Suprapubic skin (tissue), 4 donors: ENCODE measurements around the gene TMPRSS4.

Source experiments
- EP300 ChIP-seq: sonication (generic); formaldehyde crosslinking; IDR thresholded peaks from one replicate; pipeline ENCODE4 v1.6.1; 2017; ENCODE audit warnings: antibody characterized with exemption
- POLR2A ChIP-seq, 2 donors: fragments of 450-650 bp; IDR thresholded peaks; one replicate each; pipeline ENCODE4 v1.6.1; 2017; ENCODE audit warnings: antibody characterized with exemption in 2 of 2, mild to moderate bottlenecking in 2 of 2, moderate library complexity in 2 of 2
- POLR2AphosphoS5 ChIP-seq, 3 donors: sonication (generic); formaldehyde crosslinking; IDR thresholded peaks; one replicate each; pipeline ENCODE4 v1.6.1; 2017; ENCODE audit warnings: antibody characterized with exemption in 3 of 3
- TF ChIP-seq, protein P1 (sequence below), 2 donors: fragments of 200-600 bp in 1 of 2; fragments of 450-650 bp in 1 of 2; sonication (generic) in 1 of 2; IDR thresholded peaks; one replicate each; pipeline ENCODE4 v1.5.1; 2016 to 2019; ENCODE audit warnings: antibody characterized with exemption in 2 of 2, mild to moderate bottlenecking in 1 of 2, moderate library complexity in 1 of 2

GRCh38 chr11:118073554-118073953, 3.3 kb upstream of the TMPRSS4 start:
- TF ChIP-seq, protein P1, sequence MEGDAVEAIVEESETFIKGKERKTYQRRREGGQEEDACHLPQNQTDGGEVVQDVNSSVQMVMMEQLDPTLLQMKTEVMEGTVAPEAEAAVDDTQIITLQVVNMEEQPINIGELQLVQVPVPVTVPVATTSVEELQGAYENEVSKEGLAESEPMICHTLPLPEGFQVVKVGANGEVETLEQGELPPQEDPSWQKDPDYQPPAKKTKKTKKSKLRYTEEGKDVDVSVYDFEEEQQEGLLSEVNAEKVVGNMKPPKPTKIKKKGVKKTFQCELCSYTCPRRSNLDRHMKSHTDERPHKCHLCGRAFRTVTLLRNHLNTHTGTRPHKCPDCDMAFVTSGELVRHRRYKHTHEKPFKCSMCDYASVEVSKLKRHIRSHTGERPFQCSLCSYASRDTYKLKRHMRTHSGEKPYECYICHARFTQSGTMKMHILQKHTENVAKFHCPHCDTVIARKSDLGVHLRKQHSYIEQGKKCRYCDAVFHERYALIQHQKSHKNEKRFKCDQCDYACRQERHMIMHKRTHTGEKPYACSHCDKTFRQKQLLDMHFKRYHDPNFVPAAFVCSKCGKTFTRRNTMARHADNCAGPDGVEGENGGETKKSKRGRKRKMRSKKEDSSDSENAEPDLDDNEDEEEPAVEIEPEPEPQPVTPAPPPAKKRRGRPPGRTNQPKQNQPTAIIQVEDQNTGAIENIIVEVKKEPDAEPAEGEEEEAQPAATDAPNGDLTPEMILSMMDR (IDR thresholded peaks at IDR 0.05), result no peak
- TF ChIP-seq POLR2AphosphoS5 (IDR thresholded peaks at IDR 0.05) (no peak), POLR2A (IDR thresholded peaks at IDR 0.05) (no peak), EP300 (no peak)
